Activated T-helper 1 cell treated with anti-CD3 and anti-CD28 coated beads, Interleukin-2, amount 50 U/mL, for 16 hours (primary cell): ENCODE measurements around the gene DSG2.

Source experiments
- DNase-seq, 2 donors: peaks; one replicate each; pipeline ENCODE4 v3.0.0-alpha.2; 2020; ENCODE audit warnings: low read depth in 1 of 2, low spot score in 1 of 2

The DSG2 gene

GRCh38 chr18:31554776-31555175 lies 56.8 kb downstream of the DSG2 start:
- DNase-seq, result no peak

- peak in 1 of 2 donors; percentile 9 for DNase-seq
Measured at GRCh38 chr18:31555971-31556747, 58.2 kb downstream of the DSG2 start.

GRCh38 chr18:31557446-31557845 lies 59.5 kb downstream of the DSG2 start:
- no peak for DNase-seq

GRCh38 chr18:31558567-31558966 lies 60.6 kb downstream of the DSG2 start:
- no peak for DNase-seq

GRCh38 chr18:31562726-31563125 lies 64.7 kb downstream of the DSG2 start:
- DNase-seq, result no peak

GRCh38 chr18:31563778-31564177 lies 65.8 kb downstream of the DSG2 start:
- DNase-seq, result no peak

- no peak for DNase-seq
Measured at GRCh38 chr18:31565345-31565744, 67.4 kb downstream of the DSG2 start.

- DNase-seq, result no peak
Measured at GRCh38 chr18:31565782-31566512, 68.0 kb downstream of the DSG2 start.

- DNase-seq, result no peak
Measured at GRCh38 chr18:31566576-31567306, 68.8 kb downstream of the DSG2 start.

GRCh38 chr18:31572368-31572767 lies 74.4 kb downstream of the DSG2 start:
- DNase-seq, result no peak

- no peak for DNase-seq
Measured at GRCh38 chr18:31573051-31573450, 75.1 kb downstream of the DSG2 start.

GRCh38 chr18:31574359-31574758 lies 76.4 kb downstream of the DSG2 start:
- no peak for DNase-seq

- DNase-seq, result no peak
Measured at GRCh38 chr18:31575515-31576257, 77.7 kb downstream of the DSG2 start.

GRCh38 chr18:31576670-31577069 lies 78.7 kb downstream of the DSG2 start:
- DNase-seq, result no peak

GRCh38 chr18:31577195-31577594 lies 79.2 kb downstream of the DSG2 start:
- DNase-seq, result no peak

- no peak for DNase-seq
Measured at GRCh38 chr18:31578126-31578525, 80.1 kb downstream of the DSG2 start.

GRCh38 chr18:31579375-31579774 lies 81.4 kb downstream of the DSG2 start:
- DNase-seq, result no peak

GRCh38 chr18:31581498-31582197 lies 83.7 kb downstream of the DSG2 start:
- no peak for DNase-seq

GRCh38 chr18:31583185-31583854 lies 85.3 kb downstream of the DSG2 start:
- DNase-seq, result no peak

- no peak for DNase-seq
Measured at GRCh38 chr18:31585991-31586390, 88.0 kb downstream of the DSG2 start.
